ENCODE data around the gene C16orf82. TPM values are rescaled to one million over a fixed set of nuclear protein-coding genes. Genes with fewer than 3 reads are reported as not detected.

Gene C16orf82
- total and polyA plus RNA-seq, 9 of the 15 experiments (the other 6 are each of a cell fraction or from before 2014, with no cell fraction given): not detected

DNA sequence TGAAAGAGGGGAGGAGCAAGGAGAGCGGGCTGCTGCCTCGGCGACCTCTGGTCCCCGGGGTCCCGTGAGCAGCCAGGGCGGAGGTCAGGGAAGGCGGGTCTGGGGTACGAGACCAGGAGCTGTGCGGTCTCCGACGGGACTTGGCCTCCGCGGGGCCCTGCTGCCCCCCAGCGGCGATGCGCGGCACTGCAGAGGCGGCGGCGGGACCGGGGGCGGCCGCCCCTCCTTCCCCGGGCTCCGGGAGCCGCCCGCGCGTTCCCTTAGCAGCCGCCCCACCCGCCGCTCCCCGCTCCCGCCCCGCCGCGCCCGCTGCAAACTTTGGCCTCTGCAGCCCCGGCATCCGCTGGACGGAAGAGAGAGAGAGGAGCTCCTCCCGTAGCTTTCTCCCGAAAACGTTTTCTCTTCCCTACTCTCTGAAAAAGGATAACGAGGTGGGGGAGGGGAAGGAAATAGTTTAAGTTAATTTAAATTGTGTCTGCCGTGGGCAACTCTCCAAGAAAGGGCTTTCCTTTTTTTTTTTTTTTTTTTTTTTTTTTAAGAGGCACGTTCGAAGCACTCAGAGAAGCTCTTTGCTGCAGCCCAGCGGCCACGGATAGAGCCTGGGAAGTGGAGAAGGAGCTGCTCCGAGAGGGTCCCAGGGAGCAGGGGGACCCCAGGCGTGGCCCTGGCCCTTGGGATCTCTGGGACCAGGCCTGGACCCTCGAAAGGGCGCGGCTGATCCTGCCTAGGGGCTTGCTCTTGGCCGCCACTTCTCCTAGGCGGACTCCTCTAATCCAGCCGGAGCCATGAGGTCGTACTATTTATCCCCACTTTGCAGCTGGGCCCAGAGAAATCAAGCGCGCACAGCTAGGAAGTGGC, 43.2 kb downstream of the C16orf82 start (continued):
- TF ChIP-seq, protein P1, sequence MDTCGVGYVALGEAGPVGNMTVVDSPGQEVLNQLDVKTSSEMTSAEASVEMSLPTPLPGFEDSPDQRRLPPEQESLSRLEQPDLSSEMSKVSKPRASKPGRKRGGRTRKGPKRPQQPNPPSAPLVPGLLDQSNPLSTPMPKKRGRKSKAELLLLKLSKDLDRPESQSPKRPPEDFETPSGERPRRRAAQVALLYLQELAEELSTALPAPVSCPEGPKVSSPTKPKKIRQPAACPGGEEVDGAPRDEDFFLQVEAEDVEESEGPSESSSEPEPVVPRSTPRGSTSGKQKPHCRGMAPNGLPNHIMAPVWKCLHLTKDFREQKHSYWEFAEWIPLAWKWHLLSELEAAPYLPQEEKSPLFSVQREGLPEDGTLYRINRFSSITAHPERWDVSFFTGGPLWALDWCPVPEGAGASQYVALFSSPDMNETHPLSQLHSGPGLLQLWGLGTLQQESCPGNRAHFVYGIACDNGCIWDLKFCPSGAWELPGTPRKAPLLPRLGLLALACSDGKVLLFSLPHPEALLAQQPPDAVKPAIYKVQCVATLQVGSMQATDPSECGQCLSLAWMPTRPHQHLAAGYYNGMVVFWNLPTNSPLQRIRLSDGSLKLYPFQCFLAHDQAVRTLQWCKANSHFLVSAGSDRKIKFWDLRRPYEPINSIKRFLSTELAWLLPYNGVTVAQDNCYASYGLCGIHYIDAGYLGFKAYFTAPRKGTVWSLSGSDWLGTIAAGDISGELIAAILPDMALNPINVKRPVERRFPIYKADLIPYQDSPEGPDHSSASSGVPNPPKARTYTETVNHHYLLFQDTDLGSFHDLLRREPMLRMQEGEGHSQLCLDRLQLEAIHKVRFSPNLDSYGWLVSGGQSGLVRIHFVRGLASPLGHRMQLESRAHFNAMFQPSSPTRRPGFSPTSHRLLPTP (IDR thresholded peaks at IDR 0.05; ENCODE audit: borderline replicate concordance, extremely low read depth, insufficient read length): no peak
- TF ChIP-seq SRSF9 (IDR thresholded peaks at IDR 0.05; ENCODE audit: borderline replicate concordance, low read depth, low read length) (no peak), PCBP1 (IDR thresholded peaks at IDR 0.05; ENCODE audit: low read depth, low read length, poor library complexity, severe bottlenecking) (no peak), PPARD (CRISPR knock-in tag; IDR thresholded peaks at IDR 0.05) (no peak), NELFE (IDR thresholded peaks at IDR 0.05; ENCODE audit: insufficient read depth, insufficient read length) (no peak), HNRNPL (IDR thresholded peaks at IDR 0.05; ENCODE audit: low read depth, low read length) (no peak), ZBTB17 (CRISPR knock-in tag; IDR thresholded peaks at IDR 0.05) (no peak), ELF1 (tag; IDR thresholded peaks at IDR 0.05) (no peak), SMARCB1 (IDR thresholded peaks at IDR 0.05; ENCODE audit: insufficient read length, low read depth) (no peak), FOXJ2 (tag; IDR thresholded peaks at IDR 0.05) (no peak), ZNF384 (IDR thresholded peaks at IDR 0.05; ENCODE audit: low read depth, low read length) (peak; percentile 94), SIX5 (IDR thresholded peaks at IDR 0.05; ENCODE audit: borderline replicate concordance in 1 of 2, insufficient read depth in 1 of 2, low read depth in 1 of 2, low read length in 2 of 2) (no peak), ZC3H4 (CRISPR knock-in tag; IDR thresholded peaks at IDR 0.05; ENCODE audit: borderline replicate concordance) (no peak), SIN3B (IDR thresholded peaks at IDR 0.05; ENCODE audit: low read depth) (no peak), C11orf30 (IDR thresholded peaks at IDR 0.05; ENCODE audit: low read depth) (no peak), DACH1 (IDR thresholded peaks at IDR 0.05; ENCODE audit: partially characterized antibody) (no peak), ESRRA (IDR thresholded peaks at IDR 0.05; ENCODE audit: borderline replicate concordance, low read depth) (peak; percentile 21; the same call in 1 of the 2 replicates)
- TF ChIP-seq, protein P2, sequence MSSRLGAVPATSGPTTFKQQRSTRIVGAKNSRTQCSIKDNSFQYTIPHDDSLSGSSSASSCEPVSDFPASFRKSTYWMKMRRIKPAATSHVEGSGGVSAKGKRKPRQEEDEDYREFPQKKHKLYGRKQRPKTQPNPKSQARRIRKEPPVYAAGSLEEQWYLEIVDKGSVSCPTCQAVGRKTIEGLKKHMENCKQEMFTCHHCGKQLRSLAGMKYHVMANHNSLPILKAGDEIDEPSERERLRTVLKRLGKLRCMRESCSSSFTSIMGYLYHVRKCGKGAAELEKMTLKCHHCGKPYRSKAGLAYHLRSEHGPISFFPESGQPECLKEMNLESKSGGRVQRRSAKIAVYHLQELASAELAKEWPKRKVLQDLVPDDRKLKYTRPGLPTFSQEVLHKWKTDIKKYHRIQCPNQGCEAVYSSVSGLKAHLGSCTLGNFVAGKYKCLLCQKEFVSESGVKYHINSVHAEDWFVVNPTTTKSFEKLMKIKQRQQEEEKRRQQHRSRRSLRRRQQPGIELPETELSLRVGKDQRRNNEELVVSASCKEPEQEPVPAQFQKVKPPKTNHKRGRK (tag; IDR thresholded peaks at IDR 0.05): no peak
- TF ChIP-seq, protein P3, sequence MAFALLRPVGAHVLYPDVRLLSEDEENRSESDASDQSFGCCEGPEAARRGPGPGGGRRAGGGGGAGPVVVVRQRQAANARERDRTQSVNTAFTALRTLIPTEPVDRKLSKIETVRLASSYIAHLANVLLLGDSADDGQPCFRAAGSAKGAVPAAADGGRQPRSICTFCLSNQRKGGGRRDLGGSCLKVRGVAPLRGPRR (CRISPR knock-in tag; IDR thresholded peaks at IDR 0.05): no peak
- TF ChIP-seq, protein P4, sequence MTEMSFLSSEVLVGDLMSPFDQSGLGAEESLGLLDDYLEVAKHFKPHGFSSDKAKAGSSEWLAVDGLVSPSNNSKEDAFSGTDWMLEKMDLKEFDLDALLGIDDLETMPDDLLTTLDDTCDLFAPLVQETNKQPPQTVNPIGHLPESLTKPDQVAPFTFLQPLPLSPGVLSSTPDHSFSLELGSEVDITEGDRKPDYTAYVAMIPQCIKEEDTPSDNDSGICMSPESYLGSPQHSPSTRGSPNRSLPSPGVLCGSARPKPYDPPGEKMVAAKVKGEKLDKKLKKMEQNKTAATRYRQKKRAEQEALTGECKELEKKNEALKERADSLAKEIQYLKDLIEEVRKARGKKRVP (CRISPR knock-in tag; IDR thresholded peaks at IDR 0.05): no peak
